Iris pigment epithelial cell (primary cell): ENCODE data around the gene ELANE.
"Not testable (repeated sequence)": the region's sequence is repeated elsewhere in the genome, so short reads cannot be mapped to it uniquely, and the experiment has no call there.

Experiments
- DNase-seq: peaks from one replicate; pipeline ENCODE4 v3.0.0-alpha.2; 2011; ENCODE audit warnings: low read depth

The ELANE gene

GRCh38 chr19:862581-863314 is 10.6 kb downstream of the ELANE start:
- DNase-seq, result peak; percentile 49

GRCh38 chr19:863315-863620 is 11.2 kb downstream of the ELANE start:
- no peak for DNase-seq

GRCh38 chr19:866769-867300 is 14.7 kb downstream of the ELANE start:
- no peak for DNase-seq

- DNase-seq, result no peak
Measured at GRCh38 chr19:867301-867793, 15.2 kb downstream of the ELANE start.

GRCh38 chr19:867855-868457 is 15.9 kb downstream of the ELANE start:
- no peak for DNase-seq

GRCh38 chr19:868458-869244 is 16.5 kb downstream of the ELANE start:
- DNase-seq, result no peak

- peak; percentile 93 for DNase-seq
Measured at GRCh38 chr19:869245-870177, 17.4 kb downstream of the ELANE start.

- no peak for DNase-seq
Measured at GRCh38 chr19:870314-870713, 18.2 kb downstream of the ELANE start.

GRCh38 chr19:870963-871401 is 18.9 kb downstream of the ELANE start:
- no peak for DNase-seq

GRCh38 chr19:871446-872265 is 19.6 kb downstream of the ELANE start:
- no peak for DNase-seq

- peak; percentile 76 for DNase-seq
Measured at GRCh38 chr19:872266-872951, 20.3 kb downstream of the ELANE start.

GRCh38 chr19:873084-873483 is 21.0 kb downstream of the ELANE start:
- peak; percentile 75 for DNase-seq

GRCh38 chr19:873561-874041 is 21.5 kb downstream of the ELANE start:
- DNase-seq, result no peak

GRCh38 chr19:875265-875879 is 23.3 kb downstream of the ELANE start:
- no peak for DNase-seq

GRCh38 chr19:876089-876488 is 24.0 kb downstream of the ELANE start:
- no peak for DNase-seq

GRCh38 chr19:876780-877314 is 24.7 kb downstream of the ELANE start:
- DNase-seq, result no peak

- DNase-seq, result not testable (repeated sequence)
Measured at GRCh38 chr19:877992-878660, 26.0 kb downstream of the ELANE start.

GRCh38 chr19:878751-879561 is 26.9 kb downstream of the ELANE start:
- not testable (repeated sequence) for DNase-seq
